A549 (cell line): ENCODE data around the gene B3GALT4. TPM values are rescaled to one million over a fixed set of nuclear protein-coding genes. Genes with fewer than 3 reads are reported as not detected.
A peak's percentile ranks its signal among the peaks of the same experiment; 100 is the strongest.

Experiments used
- ATAC-seq, 2 experiments: fragments of 200-7000 bp in 1 of 2; fragments of >200 bp in 1 of 2; cut with Nextera tagmentation in 1 of 2; cut with Tn5 transposase in 1 of 2; 3 replicates each; pipeline versions ENCODE4 v1.8.0 to v1.9.1; 2018 to 2020; ENCODE audit warnings: mild to moderate bottlenecking in 1 of 2, moderate library complexity in 1 of 2
- CTCF ChIA-PET: fragments of 300-600 bp; sonication (Branson Sonifier 250); formaldehyde crosslinking; extraction: SDS; loops from one replicate; lab custom pipeline; 2021; ENCODE audit warnings: antibody characterized with exemption, inconsistent platforms; lab: Yijun Ruan, JAX
- POLR2A ChIA-PET: fragments of 350-600 bp; formaldehyde crosslinking; extraction: SDS; loops from one replicate; lab custom pipeline; 2021; ENCODE audit warnings: antibody characterized with exemption, inconsistent platforms; lab: Yijun Ruan, JAX
- DNase-seq, 2 experiments: peaks; one replicate each; pipeline versions ENCODE4 v3.0.0 to v3.0.0-alpha.2; 2011 to 2016; ENCODE audit warnings: low read depth in 1 of 2, low spot score in 1 of 2
- FAIRE-seq: peaks from 2 replicates; lab custom pipeline; 2011; peaks lifted over from hg19 to GRCh38; lab: Jason Lieb, UNC
- H3K27ac ChIP-seq, 2 experiments: fragments of >200 bp; sonication (Bioruptor Twin); formaldehyde crosslinking; 3 replicates each; pipeline ENCODE4 v1.5.1; 2016 to 2017
- H3K4me1 ChIP-seq: fragments of >200 bp; sonication (Bioruptor Twin); formaldehyde crosslinking; 3 replicates; pipeline ENCODE4 v1.6.1; 2016
- H3K4me2 ChIP-seq: fragments of >200 bp; sonication (Bioruptor Twin); formaldehyde crosslinking; 3 replicates; pipeline ENCODE4 v1.6.1; 2016
- H3K4me3 ChIP-seq: fragments of >200 bp; sonication (Bioruptor Twin); formaldehyde crosslinking; 3 replicates; pipeline ENCODE4 v1.5.1; 2016
- H3K9me3 ChIP-seq: fragments of >200 bp; sonication (Bioruptor Twin); formaldehyde crosslinking; 3 replicates; pipeline ENCODE4 v1.6.1; 2016
- BCL3 ChIP-seq: fragments of >200 bp; sonication (Bioruptor Twin); formaldehyde crosslinking; IDR thresholded peaks from 3 replicates; pipeline ENCODE4 v1.6.1; 2016
- CEBPB ChIP-seq, 2 experiments: fragments of >200 bp in 1 of 2; sonication (Bioruptor Twin) in 1 of 2; formaldehyde crosslinking in 1 of 2; IDR thresholded peaks; 2 replicates each; pipeline ENCODE4 v1.6.1; 2012 to 2016
- CHD2 ChIP-seq: fragments of 150-350 bp; IDR thresholded peaks from 2 replicates; pipeline ENCODE4 v1.6.1; 2014; ENCODE audit warnings: low read length; ENCODE audit not compliant: partially characterized antibody
- ESRRA ChIP-seq: fragments of 150-350 bp; IDR thresholded peaks from 2 replicates; pipeline ENCODE4 v1.6.1; 2014; ENCODE audit warnings: mild to moderate bottlenecking, low read length, borderline replicate concordance
- JUN ChIP-seq, 2 experiments: fragments of >200 bp; sonication (Bioruptor Twin); formaldehyde crosslinking; IDR thresholded peaks; 2 replicates in 1 of 2; 3 replicates in 1 of 2; pipeline ENCODE4 v1.6.1; 2016 to 2017
- KDM1A ChIP-seq: fragments of 200-600 bp; sonication (generic); IDR thresholded peaks from 2 replicates; pipeline ENCODE4 v1.6.1; 2016; ENCODE audit warnings: low read depth, mild to moderate bottlenecking
- KDM5A ChIP-seq: fragments of 200-600 bp; sonication (generic); IDR thresholded peaks from 2 replicates; pipeline ENCODE4 v1.6.1; 2016; ENCODE audit warnings: antibody characterized with exemption, mild to moderate bottlenecking
- MAX ChIP-seq: IDR thresholded peaks from 2 replicates; pipeline ENCODE4 v1.6.1; 2012
- MAZ ChIP-seq: fragments of 150-350 bp; IDR thresholded peaks from 2 replicates; pipeline ENCODE4 v1.6.1; 2014; ENCODE audit warnings: antibody characterized with exemption, low read depth, low read length, borderline replicate concordance
- NPAS2 ChIP-seq: fragments of 250-450 bp; sonication (Bioruptor Pico); IDR thresholded peaks from 2 replicates; pipeline ENCODE4 v1.8.0; 2022; ENCODE audit warnings: mild to moderate bottlenecking, moderate library complexity, borderline replicate concordance
- POLR2A ChIP-seq: IDR thresholded peaks from 2 replicates; pipeline ENCODE4 v1.6.1; 2012; ENCODE audit warnings: mild to moderate bottlenecking, low read length
- REST ChIP-seq: fragments of 200-600 bp; sonication (generic); IDR thresholded peaks from 2 replicates; pipeline ENCODE4 v1.6.1; 2016; ENCODE audit warnings: antibody characterized with exemption, mild to moderate bottlenecking, moderate library complexity
- SMC3 ChIP-seq: fragments of >200 bp; sonication (Bioruptor Twin); formaldehyde crosslinking; IDR thresholded peaks from 3 replicates; pipeline ENCODE4 v1.6.1; 2018; ENCODE audit warnings: inconsistent platforms
- WGBS: methylation state at CpG from one replicate; pipeline ENCODE4 v1.1.6; 2017; ENCODE audit errors: missing lambda C conversion rate; 5-methylcytosine and 5-hydroxymethylcytosine counted together
- polyA plus RNA-seq, 4 experiments: library from polyadenylated mRNA; depleted of rRNA in 3 of 4; stranded (reverse); fragments of >200 nt; fragmentation: RNase III in 1 of 4; extraction: RNeasy Plus Mini Kit Qiagen cat#74134 plus additional on column Dnase treatment in 1 of 4; gene quantifications; 2 replicates in 3 of 4; 3 replicates in 1 of 4; pipeline ENCODE4 v1.2.3, GENCODE V29; 2011 to 2017
- TF ChIP-seq, protein P1 (sequence below): fragments of 250-450 bp; sonication (Bioruptor Pico); IDR thresholded peaks from 2 replicates; pipeline ENCODE4 v1.5.0; 2020; ENCODE audit warnings: low read depth, mild to moderate bottlenecking, moderate library complexity

The B3GALT4 gene
- polyA plus RNA-seq, 2 of the 4 experiments (the other 2 are of a cell fraction): 0.27 to 0.54 TPM

- peak within 1 kb of the TSS; percentile 80 to 91 for H3K27ac ChIP-seq
- whole genome bisulfite sequencing: 4% methylated on average over 23 of the region's 43 CpGs
- H3K4me2 ChIP-seq: peak within 1 kb of the TSS; percentile 91
- no peak for TF ChIP-seq SMC3
- TF ChIP-seq REST: peak; percentile 72
- peak; percentile 62; the same call in 1 of the 2 replicates for TF ChIP-seq KDM5A
- peak; percentile 27 for TF ChIP-seq POLR2A
- TF ChIP-seq JUN (IDR thresholded peaks at IDR 0.05): peak; percentile 54 to 69; a peak in 2 of 5 replicates
- TF ChIP-seq MAX: peak; percentile 86
- peak; percentile 62 for TF ChIP-seq CHD2
- TF ChIP-seq, protein P1, sequence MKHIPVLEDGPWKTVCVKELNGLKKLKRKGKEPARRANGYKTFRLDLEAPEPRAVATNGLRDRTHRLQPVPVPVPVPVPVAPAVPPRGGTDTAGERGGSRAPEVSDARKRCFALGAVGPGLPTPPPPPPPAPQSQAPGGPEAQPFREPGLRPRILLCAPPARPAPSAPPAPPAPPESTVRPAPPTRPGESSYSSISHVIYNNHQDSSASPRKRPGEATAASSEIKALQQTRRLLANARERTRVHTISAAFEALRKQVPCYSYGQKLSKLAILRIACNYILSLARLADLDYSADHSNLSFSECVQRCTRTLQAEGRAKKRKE (CRISPR knock-in tag): no peak
- CTCF ChIA-PET: interaction anchor here (0.6 to 5.8 kb wide), 6 partner anchors 8 to 1133 kb away, joined by 3 to 44 read pairs (median 4); partner anchors contain the start of genes B3GALT4 and RGL2
- H3K9me3 ChIP-seq: no peaks in the 10 kb centered on the region
- FAIRE-seq (no peak), ATAC-seq (peak; percentile 98), DNase-seq (peak; percentile 86 to 96)
- peak within 1 kb of the TSS; percentile 81 for H3K4me3 ChIP-seq
- peaks cover 13% of the 10 kb centered on the region; the same call in 2 of the 3 replicates for H3K4me1 ChIP-seq
- POLR2A ChIA-PET: interaction anchor here (0.5 to 1.8 kb wide), 6 partner anchors 10 to 165 kb away, joined by 3 to 20 read pairs (median 10); partner anchors contain the start of genes B3GALT4, RGL2, RPS18 and VPS52
Measured at GRCh38 chr6:33288921-33289783, 12.2 kb downstream of the B3GALT4 start, which contains the start of the genes PFDN6 and WDR46. PFDN6 (plus strand) TSS chr6:33289601; CDS start chr6:33289857, 256 bp downstream. WDR46 (minus strand) TSS chr6:33289239; CDS start chr6:33289170, 69 bp downstream.

DNA sequence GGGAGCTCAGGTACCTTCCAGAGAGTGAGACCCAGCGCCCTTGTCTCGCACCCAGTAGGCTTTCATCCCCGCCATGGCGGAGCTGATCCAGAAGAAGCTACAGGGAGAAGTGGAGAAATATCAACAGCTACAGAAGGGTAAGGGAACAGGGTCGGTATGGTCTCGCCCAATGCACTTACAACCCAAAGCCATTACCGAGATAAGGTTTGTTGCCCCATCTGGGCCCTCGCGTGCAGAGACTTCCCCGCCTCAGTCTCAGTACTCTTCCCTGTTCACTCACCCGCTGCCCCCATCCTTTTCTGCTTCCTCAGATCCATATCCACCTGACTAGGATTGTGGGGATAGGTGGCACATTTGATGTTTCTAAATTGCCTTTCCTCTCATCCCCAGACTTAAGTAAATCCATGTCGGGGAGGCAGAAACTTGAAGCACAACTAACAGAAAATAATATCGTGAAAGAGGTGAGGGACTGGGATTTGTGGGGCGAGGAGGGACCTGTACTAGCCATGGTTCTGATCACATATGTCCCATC, 12.9 kb downstream of the B3GALT4 start:
- CTCF ChIA-PET: interaction anchor here (1.0 to 5.8 kb wide), 3 partner anchors 8 to 11 kb away, joined by 3 to 44 read pairs (median 11); partner anchors contain the start of genes B3GALT4 and RGL2
- peak; percentile 37 to 50; a peak in 4 of 6 replicates for ATAC-seq
- H3K4me1 ChIP-seq: peaks cover 13% of the 10 kb centered on the region; the same call in 2 of the 3 replicates
- 1% methylated on average over 14 of the region's 14 CpGs for WGBS
- TF ChIP-seq JUN (IDR thresholded peaks at IDR 0.05) (0 out of 5 replicates have a peak, but pooled peaks of 1 of the 2 experiments have one; percentile 2), KDM1A (no peak)
- H3K27ac ChIP-seq: peak overlapping the region; percentile 80 to 91
- H3K4me2 ChIP-seq: peak overlapping the region; percentile 91
- no peak for DNase-seq
- peak overlapping the region; percentile 81 for H3K4me3 ChIP-seq
- FAIRE-seq: no peak
- POLR2A ChIA-PET: interaction anchor here (1.3 to 1.8 kb wide), 4 partner anchors 9 to 28 kb away, joined by 10 to 20 read pairs (median 13); partner anchors contain the start of genes B3GALT4, RGL2, RPS18 and VPS52
- no peaks in the 10 kb centered on the region for H3K9me3 ChIP-seq

DNA sequence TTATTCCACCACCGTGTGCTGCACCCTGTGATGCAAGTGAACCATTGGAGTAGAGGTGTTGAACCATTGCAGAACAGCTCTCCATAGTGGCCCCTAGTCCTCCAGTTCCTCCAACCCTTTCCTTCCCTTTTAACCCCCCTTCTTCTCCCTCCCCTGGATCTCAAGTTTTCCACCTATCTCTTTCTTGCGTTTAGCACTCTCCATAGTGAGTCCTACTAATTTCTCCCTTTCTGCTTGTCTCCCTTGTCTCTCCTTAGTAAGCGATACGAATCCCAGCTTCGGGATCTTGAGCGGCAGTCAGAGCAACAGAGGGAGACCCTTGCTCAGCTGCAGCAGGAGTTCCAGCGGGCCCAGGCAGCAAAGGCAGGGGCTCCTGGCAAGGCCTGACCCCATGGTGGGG, 13.5 kb downstream of the B3GALT4 start:
- 71% methylated on average over 6 of the region's 7 CpGs for WGBS
- H3K9me3 ChIP-seq: no peaks in the 10 kb centered on the region
- FAIRE-seq (no peak), DNase-seq (no peak), ATAC-seq (no peak)
- peak overlapping the region; percentile 91 for H3K4me2 ChIP-seq
- H3K4me3 ChIP-seq: peak overlapping the region; percentile 81
- ChIA-PET CTCF (interaction anchor here (0.9 to 5.8 kb wide), 2 partner anchors 9 to 12 kb away, joined by 3 to 44 read pairs; partner anchors contain the start of gene B3GALT4), POLR2A (no interaction called here)
- TF ChIP-seq CEBPB (IDR thresholded peaks at IDR 0.05) (no peak), POLR2A (no peak), ESRRA (no peak), MAZ (no peak), NPAS2 (CRISPR knock-in tag) (no peak), BCL3 (no peak), KDM1A (no peak)
- H3K27ac ChIP-seq: peak overlapping the region in 1 of 2 experiments; percentile 91; a peak in 1 of 6 replicates
- peaks cover 13% of the 10 kb centered on the region; the same call in 2 of the 3 replicates for H3K4me1 ChIP-seq
